ENCODE data around the gene AKAP8L.
"Not testable (repeated sequence)": the region's sequence is repeated elsewhere in the genome, so short reads cannot be mapped to it uniquely, and the experiment has no call there.

AKAP8L gene

GRCh38 chr19:15418231-15418578, 583 bp downstream of the AKAP8L start:
- in situ Hi-C loops (cut with MboI; ENCODE audit: low sequenced_read_pairs) = no loop called here

- in situ Hi-C loops (cut with MboI; ENCODE audit: low sequenced_read_pairs) = no loop called here
Observed at GRCh38 chr19:15417699-15418098, 1.1 kb downstream of the AKAP8L start.

DNA sequence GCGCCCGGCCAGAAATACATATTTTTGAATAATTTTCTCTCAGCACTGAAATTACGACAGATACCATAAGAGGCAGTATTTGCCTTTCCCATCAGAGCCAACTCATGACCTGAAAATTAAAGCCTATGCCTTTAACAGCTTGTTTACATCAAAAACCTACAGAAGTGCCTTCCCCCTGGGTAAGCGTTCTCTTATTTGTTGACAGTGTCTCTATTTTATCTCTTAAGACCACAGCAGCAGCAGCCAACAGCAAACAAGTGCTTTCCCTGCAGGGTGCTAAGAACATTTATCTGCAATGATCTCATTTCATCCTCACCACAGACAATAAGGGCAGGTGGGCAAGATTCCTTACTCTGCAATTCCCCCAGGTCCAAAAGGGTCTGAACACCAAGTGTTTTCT, 6.0 kb downstream of the AKAP8L start:
- in situ Hi-C loops (cut with MboI; ENCODE audit: low sequenced_read_pairs) = no loop called here

- in situ Hi-C loops (cut with MboI; ENCODE audit: low sequenced_read_pairs) = not testable (repeated sequence)
Observed at GRCh38 chr19:15411351-15411750, 7.4 kb downstream of the AKAP8L start.

DNA sequence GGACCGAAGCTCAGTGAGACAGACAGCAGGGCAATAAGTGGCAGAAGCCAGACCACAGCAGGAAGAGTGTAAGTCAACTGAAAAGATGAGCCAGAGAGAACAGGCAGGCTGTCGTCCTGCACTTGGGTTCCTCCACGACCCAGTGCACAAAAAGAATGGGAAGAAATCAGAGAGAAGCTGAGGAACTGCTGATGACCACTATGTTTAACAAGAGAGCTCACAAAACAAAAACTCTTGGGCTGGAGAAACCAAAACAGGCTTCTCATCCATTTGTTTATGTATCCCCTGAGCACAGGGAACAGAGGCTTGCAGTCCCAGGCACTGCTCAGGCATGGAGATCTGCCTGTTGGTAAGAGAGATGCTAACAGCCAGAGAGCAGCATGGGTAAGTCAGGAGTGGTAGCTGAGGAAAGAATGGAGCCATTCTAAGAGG, 14.0 kb downstream of the AKAP8L start:
- in situ Hi-C loops (cut with MboI; ENCODE audit: low sequenced_read_pairs) = no loop called here

DNA sequence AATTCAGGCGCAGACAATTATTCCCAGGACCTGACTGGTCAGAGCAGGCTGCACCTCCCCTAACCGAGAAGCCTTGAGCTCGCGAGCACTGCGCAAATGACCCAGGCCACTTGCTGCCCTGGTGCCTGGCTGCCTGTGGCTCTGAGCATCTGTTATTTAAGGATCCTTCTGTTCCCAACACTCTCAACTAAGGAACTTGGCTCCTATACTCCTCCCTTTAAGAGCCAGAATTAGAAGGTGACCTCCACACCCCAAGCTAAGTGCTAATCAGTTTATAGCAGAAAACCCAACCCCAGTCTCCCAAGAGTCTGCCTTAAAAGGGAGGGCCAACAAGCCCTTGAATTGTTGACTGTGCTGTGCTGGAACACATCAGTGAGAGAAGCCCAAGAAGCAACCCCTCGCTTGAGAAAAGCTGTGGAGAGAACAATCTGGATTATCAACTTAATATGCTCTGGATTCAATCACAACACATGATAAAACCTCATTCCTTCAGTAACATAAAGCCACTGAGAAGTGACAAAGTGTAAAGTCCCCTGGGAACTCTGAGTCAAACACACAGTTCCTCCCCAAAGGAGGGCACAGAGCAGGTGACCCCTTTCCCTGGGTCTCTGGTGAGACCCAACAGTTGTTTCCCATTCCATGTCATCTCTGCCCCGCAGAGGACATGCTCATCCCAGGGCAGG, 14.6 kb downstream of the AKAP8L start:
- in situ Hi-C loops (cut with MboI; ENCODE audit: low sequenced_read_pairs) = no loop called here

- in situ Hi-C loops (cut with MboI; ENCODE audit: low sequenced_read_pairs) = no loop called here
Observed at GRCh38 chr19:15403151-15403531, 15.6 kb downstream of the AKAP8L start.

- in situ Hi-C loops (cut with MboI; ENCODE audit: low sequenced_read_pairs) = no loop called here
Observed at GRCh38 chr19:15402411-15403150, 16.2 kb downstream of the AKAP8L start.

- in situ Hi-C loops (cut with MboI; ENCODE audit: low sequenced_read_pairs) = no loop called here
Observed at GRCh38 chr19:15401397-15401710, 17.4 kb downstream of the AKAP8L start.

- in situ Hi-C loops (cut with MboI; ENCODE audit: low sequenced_read_pairs) = no loop called here
Observed at GRCh38 chr19:15400521-15401396, 18.0 kb downstream of the AKAP8L start.

GRCh38 chr19:15399635-15400034, 19.2 kb downstream of the AKAP8L start:
- in situ Hi-C loops (cut with MboI; ENCODE audit: low sequenced_read_pairs) = no loop called here

DNA sequence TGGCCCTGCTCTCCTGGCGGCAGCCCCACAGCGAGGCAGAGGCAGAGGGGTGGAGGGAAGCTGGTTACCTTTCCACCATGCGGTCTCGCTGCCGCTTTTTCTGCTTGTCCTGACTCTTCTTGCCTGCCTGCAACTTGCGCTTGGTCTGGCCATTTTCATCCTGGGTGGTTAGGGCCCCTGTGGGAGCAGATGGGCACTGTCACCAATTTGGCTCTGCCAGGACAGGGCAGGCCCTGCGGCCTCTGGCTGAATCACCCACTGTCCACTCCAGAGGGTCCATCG, 19.6 kb downstream of the AKAP8L start:
- in situ Hi-C loops (cut with MboI; ENCODE audit: low sequenced_read_pairs) = no loop called here

GRCh38 chr19:15398501-15399233, 20.1 kb downstream of the AKAP8L start:
- in situ Hi-C loops (cut with MboI; ENCODE audit: low sequenced_read_pairs) = no loop called here

DNA sequence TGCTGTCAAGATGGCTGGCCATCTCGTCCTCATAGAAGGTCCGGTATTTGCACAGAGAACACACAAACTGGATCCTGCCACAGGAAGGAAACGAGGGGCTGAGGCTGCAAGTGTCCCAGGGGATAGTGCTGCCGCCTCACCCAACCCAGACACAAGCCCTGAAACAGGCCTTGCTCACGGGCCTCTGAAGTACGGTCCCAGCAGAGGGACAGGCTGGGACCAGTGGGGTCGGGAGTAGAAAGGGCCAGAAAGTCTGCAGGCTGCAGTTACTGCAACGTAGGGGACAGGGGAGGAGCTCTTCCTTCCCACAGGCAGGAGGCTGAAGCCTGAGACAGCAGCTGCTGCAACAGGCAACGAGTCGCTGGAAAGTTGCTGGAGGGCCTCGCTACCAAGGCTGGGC, 21.0 kb downstream of the AKAP8L start:
- in situ Hi-C loops (cut with MboI; ENCODE audit: low sequenced_read_pairs) = no loop called here

DNA sequence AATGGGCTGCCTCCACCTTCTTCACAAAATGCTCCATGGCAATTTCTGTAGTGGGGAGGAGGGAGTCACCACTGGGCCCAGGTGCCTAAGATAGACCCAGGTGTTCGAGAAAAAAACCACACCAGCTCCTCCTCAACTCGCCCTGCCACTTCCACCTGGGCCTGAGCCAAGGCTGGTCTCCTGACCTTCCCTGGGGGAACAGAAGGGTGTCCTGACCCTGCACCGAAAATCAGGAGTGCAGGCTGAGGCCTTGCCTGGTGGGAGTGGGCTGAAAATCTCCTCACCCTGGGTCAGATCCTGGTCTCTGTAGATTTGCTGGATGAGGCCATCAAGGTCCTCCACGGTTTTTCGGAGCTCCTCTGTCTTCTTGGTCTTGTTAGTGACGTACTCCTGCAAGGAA, 21.6 kb downstream of the AKAP8L start:
- in situ Hi-C loops (cut with MboI; ENCODE audit: low sequenced_read_pairs) = no loop called here

GRCh38 chr19:15396436-15396835, 22.4 kb downstream of the AKAP8L start:
- in situ Hi-C loops (cut with MboI; ENCODE audit: low sequenced_read_pairs) = no loop called here

- in situ Hi-C loops (cut with MboI; ENCODE audit: low sequenced_read_pairs) = not testable (repeated sequence)
Observed at GRCh38 chr19:15395251-15395650, 23.5 kb downstream of the AKAP8L start.

DNA sequence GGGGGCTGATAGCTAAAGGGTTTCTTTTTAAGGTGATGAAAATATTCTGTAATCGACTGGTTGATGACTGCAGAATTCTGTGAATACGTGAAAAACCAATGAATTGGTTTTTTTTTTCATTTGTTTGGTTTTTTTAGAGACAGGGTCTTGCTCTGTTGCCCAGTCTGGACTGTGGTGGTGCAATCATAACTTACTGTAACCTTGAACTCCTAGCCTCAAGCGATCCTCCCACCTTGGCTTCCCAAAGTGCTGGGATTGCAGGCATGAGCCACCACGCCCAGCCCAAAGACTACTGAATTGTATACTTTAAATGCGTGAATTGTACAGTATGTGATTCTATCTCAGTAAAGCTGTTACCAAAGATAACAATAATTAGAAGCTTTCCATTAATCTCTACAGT, 24.4 kb downstream of the AKAP8L start:
- in situ Hi-C loops (cut with MboI; ENCODE audit: low sequenced_read_pairs) = no loop called here

DNA sequence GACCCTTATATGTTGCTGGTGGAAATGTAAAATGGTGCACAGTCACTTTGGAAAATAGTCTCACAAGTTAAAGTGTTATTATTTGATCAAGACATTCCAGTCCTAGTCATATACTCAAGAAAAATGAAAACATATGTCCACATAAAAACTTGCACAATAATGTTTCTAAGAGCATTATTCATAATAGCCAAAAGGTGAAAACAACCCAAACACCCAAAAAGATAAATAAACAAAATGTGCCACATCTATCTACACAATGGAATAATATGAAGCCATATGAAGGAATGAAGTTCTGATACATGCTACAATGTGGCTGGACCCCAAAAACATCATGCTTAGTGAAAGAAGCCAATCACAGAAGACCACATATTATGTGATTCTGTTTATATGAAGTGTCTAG, 24.8 kb downstream of the AKAP8L start:
- in situ Hi-C loops (cut with MboI; ENCODE audit: low sequenced_read_pairs) = no loop called here

GRCh38 chr19:15390814-15391213, 28.0 kb downstream of the AKAP8L start:
- in situ Hi-C loops (cut with MboI; ENCODE audit: low sequenced_read_pairs) = no loop called here

DNA sequence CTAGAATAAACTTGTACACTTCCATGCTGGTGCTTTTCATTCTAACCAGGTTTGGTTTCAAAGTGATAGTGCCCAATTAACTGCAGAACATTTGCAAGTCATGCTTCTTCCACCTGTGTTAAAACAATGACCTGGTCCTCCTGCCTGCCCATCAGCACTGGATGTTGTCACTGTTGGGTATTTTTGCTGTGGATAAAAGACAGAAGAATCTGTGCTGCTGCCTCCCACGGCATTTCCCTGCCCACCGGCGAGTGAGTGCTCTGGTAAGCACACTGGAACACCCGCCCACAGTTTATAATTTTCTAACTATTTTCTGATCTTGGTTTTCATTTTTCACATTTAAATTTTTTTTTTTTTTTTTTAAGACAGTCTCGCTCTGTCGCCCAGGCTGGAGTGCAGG, 36.9 kb downstream of the AKAP8L start:
- in situ Hi-C loops (cut with MboI; ENCODE audit: low sequenced_read_pairs) = no loop called here
